ENCODE results near the gene RASA3.
"Not testable (repeated sequence)": the region's sequence is repeated elsewhere in the genome, so short reads cannot be mapped to it uniquely, and the experiment has no call there.

Gene RASA3

DNA sequence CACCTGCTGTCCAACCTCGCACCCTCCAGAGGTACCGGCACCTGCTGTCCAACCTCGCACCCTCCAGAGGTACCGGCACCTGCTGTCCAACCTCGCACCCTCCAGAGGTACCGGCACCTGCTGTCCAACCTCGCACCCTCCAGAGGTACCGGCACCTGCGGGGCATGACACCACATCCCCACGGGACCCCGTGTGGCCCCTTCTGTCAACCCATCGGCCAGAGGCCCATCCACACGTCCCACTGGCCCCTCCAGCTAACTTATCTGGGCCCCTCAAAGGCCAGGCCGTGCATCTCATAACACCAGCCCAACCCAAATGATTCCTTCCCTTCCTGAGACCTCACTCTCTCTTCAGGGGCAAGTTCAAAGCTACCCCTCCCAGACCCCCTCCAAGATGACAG lies 6.3 kb downstream of the RASA3 start:
- not testable (repeated sequence) for DNase-seq

- DNase-seq, result no peak
Observed at GRCh38 chr13:114125589-114125988, 6.8 kb downstream of the RASA3 start.

- no peak for DNase-seq
Observed at GRCh38 chr13:114124921-114125320, 7.5 kb downstream of the RASA3 start.

DNA sequence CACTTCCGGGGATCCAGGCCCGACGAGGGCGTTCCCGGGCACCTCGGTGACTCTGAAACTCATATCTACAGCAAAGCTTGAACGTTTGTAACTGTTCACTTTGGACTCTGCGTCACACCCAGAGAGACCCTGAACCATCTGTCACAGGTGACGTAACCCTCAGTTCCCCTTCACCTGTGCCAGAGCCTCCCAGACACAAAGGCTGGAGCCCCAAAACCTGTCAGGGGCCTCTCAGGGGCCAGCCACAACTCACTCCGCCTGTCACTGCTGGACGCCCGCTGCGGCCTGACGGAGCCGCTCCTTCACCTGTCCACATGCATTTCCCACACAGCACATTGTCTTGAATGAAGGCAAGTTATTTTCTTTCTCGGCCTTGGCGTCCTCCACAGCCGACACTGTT lies 8.0 kb downstream of the RASA3 start:
- DNase-seq, result no peak

DNA sequence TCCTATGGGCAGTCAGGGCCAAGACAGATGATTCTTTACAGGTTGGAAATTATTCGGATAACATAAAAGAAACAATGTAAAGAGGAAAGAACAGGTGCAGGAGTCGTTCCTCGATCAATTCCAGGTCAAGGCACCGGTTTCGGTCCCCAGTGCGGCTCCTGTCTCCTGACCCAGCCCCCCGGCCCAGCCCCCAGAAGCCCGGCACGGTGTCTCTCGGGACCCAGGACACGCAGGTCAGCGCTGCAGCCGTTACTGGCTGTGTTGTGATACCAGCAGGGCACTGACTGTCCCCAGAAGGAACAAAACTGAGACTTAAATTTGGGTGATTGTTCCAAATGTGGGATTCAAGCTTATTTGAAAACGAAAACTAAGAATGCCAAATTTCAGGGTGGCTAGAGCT lies 8.5 kb downstream of the RASA3 start:
- DNase-seq, result no peak

GRCh38 chr13:114123448-114123847 lies 9.0 kb downstream of the RASA3 start:
- no peak for DNase-seq

DNA sequence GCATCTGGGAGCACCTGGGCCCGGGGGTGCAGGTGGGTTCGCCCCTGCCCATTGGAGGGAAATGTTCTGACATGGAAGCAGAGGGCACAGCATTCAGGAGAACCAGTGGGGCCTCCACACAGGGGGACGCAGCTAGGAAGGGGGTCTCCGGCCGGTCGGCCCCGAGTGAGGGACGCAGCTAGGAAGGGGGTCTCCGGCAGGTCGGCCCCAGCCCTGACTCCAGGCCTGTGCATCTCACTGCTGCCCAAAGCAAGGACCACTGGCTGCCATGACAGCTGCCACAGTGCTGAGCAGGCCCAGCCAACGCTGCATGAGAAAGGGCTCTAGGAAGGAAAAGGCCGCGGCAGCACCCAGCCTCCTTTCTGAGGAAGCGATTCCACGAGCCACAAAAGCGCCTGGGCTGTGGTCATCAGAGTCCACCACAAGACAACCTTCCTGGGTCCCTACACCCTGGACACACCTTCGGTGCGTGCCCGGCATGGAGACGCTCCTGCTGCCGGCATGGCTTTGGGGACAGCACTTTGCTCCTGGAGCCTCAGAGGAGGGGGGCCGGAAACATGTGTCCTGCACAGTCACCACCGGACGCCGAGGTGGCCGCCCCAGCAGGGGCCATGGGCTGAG lies 9.7 kb downstream of the RASA3 start:
- no peak for DNase-seq

GRCh38 chr13:114122127-114122511 lies 10.3 kb downstream of the RASA3 start:
- DNase-seq, result no peak

GRCh38 chr13:114121496-114122126 lies 10.8 kb downstream of the RASA3 start:
- DNase-seq, result no peak

DNA sequence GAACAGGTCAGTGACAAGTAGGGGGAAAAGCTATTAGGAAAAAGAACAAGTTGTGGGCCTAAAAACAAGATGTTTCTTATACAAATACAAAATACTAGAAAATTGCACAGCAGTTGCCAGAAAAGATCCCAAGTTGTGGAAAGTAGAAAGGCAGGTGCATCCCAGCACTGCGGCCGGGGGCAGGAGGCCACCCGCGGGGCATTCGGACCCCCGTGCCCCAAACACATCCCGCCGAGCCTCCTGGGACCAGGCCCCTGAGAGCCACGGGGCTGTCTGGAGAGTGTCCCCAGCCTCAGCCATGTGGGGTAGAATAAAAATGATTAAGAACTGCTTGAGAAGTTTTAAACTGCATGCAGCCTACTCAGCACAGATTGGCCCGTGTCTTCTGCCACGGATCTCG lies 11.4 kb downstream of the RASA3 start:
- no peak for DNase-seq

GRCh38 chr13:114120591-114121011 lies 11.8 kb downstream of the RASA3 start:
- DNase-seq, result no peak

DNA sequence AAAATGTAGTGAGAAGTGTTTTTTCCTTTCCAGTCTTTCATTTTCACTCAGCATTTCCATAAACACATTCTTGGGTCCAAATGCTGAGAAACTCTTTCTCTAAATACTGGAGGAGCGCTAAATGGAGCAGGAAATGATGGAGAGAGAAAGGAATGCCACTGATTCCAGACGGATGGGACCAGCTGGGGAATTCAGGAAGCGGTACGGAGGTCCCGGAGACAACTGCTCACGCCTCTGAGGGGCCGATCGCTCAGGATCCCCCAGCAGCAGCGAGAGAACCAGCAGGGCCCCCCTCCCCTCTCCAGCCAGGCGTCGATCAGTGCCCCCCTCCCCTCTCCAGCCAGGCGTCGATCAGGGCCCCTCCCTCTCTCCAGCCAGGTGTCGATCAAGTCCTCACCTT lies 13.2 kb downstream of the RASA3 start:
- DNase-seq, result no peak

DNA sequence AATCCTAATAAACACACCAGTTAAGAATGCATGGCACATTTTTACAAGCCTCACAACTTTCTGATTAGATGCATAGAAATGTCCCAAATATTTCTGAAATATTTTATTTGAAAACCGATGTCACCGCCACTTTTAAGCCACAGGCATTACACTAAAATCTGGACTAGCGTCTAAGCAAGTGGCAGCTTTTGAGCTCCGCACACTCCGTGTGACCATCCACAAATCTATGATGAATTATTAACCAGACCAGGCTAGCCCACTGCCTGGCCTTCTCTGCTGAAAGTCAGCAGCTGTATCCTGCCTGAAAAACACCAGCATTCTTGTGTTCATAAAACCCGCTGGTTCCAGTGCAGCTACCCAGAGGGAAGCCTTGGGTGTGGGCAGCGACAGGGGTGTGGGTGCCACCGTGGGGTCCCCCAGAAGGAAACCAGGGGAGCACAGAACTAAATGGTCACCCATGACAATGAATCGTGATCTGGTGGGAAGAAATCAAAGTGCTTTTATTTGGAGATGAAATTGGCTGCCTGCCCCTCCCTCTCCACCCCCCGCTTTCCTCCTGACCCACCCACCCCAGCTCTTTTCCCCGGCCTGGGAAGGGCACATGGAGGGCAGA lies 13.8 kb downstream of the RASA3 start:
- DNase-seq, result no peak

GRCh38 chr13:114118086-114118485 lies 14.3 kb downstream of the RASA3 start:
- no peak for DNase-seq

DNA sequence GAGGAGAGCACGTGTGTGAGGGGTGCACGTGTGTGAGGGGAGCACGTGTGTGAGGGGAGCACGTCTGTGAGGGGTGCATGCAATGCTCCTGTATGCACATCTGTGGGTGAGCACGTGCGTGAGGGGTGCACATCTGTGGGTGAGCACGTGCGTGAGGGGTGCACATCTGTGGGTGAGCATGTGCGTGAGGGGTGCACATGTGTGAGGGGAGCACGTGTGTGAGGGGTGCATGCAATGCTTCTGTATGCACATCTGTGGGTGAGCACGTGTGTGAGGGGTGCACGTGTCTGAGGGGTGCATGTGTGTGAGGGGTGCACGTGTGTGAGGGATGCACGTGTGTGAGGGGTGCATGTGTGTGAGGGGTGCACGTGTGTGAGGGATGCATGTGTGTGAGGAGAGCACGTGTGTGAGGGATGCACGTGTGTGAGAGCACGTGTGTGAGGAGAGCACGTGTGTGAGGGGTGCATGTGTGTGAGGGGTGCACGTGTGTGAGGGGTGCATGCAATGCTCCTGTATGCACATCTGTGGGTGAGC lies 15.0 kb downstream of the RASA3 start:
- DNase-seq, result not testable (repeated sequence)

GRCh38 chr13:114116734-114117133 lies 15.7 kb downstream of the RASA3 start:
- DNase-seq, result no peak

- no peak for DNase-seq
Observed at GRCh38 chr13:114115796-114116195, 16.6 kb downstream of the RASA3 start.

GRCh38 chr13:114115191-114115671 lies 17.2 kb downstream of the RASA3 start:
- DNase-seq, result peak in 1 of 2 experiments; percentile 23

GRCh38 chr13:114114666-114115065 lies 17.8 kb downstream of the RASA3 start:
- DNase-seq, result not testable (repeated sequence)

- DNase-seq, result no peak
Observed at GRCh38 chr13:114114006-114114640, 18.3 kb downstream of the RASA3 start.

DNA sequence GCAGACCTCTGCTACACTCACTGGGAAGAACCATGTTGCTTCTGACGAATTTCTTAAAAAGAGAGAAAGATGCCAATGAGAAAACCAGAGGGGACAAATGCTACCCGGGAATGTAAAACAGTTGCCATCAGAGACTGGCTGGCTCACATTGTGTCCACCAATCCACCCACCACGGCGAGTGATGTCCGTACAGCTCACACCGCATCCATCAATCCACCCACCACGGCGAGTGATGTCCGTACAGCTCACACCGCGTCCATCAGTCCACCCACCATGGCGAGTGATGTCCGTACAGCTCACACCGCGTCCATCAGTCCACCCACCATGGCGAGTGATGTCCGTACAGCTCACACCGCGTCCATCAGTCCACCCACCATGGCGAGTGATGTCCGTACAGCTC lies 19.0 kb downstream of the RASA3 start:
- not testable (repeated sequence) for DNase-seq

GRCh38 chr13:114112826-114113322 lies 19.5 kb downstream of the RASA3 start:
- DNase-seq, result no peak

- no peak for DNase-seq
Observed at GRCh38 chr13:114112231-114112825, 20.1 kb downstream of the RASA3 start.

Data from SHP77 (cell line).